Tibial nerve (tissue), 4 donors: ENCODE results near the gene GSG1L. TPM values are rescaled to one million over a fixed set of nuclear protein-coding genes. Genes with fewer than 3 reads are reported as not detected.
A peak's percentile ranks its signal among the peaks of the same experiment; 100 is the strongest.

ENCODE experiments used
- DNase-seq, 2 donors: peaks; one replicate each; pipeline ENCODE4 v3.0.0-alpha.2; 2019; ENCODE audit warnings: low spot score in 2 of 2
- H3K27ac ChIP-seq, 4 donors: fragments of 200-600 bp; sonication (generic) in 3 of 4; one replicate each; pipeline ENCODE4 v1.5.1; 2017 to 2019; ENCODE audit warnings: mild to moderate bottlenecking in 1 of 4
- H3K27me3 ChIP-seq, 2 donors: fragments of 200-600 bp; sonication (generic) in 1 of 2; one replicate each; pipeline versions ENCODE4 v1.5.1 to v1.6.0; 2017 to 2019
- H3K36me3 ChIP-seq, 3 donors: fragments of 200-600 bp; sonication (generic); one replicate each; pipeline ENCODE4 v1.5.1; 2018 to 2019
- H3K4me1 ChIP-seq, 4 donors: fragments of 200-600 bp; sonication (generic) in 3 of 4; one replicate each; pipeline ENCODE4 v1.5.1; 2017 to 2019
- H3K4me3 ChIP-seq, 4 donors: fragments of 200-600 bp; sonication (generic) in 3 of 4; one replicate each; pipeline ENCODE4 v1.5.1; 2017 to 2019; ENCODE audit warnings: mild to moderate bottlenecking in 1 of 4, moderate library complexity in 1 of 4
- H3K9me3 ChIP-seq, 4 donors: fragments of 200-600 bp; sonication (generic) in 3 of 4; one replicate each; pipeline ENCODE4 v1.5.1; 2017 to 2019
- EP300 ChIP-seq, 2 donors: sonication (generic); formaldehyde crosslinking; IDR thresholded peaks; one replicate each; pipeline ENCODE4 v1.6.1; 2017; ENCODE audit warnings: antibody characterized with exemption in 2 of 2, mild to moderate bottlenecking in 1 of 2
- POLR2A ChIP-seq, 2 donors: fragments of 450-650 bp; IDR thresholded peaks; one replicate each; pipeline ENCODE4 v1.6.1; 2017; ENCODE audit warnings: antibody characterized with exemption in 2 of 2, mild to moderate bottlenecking in 2 of 2, moderate library complexity in 2 of 2
- WGBS, 2 donors: methylation state at CpG; one replicate each; pipeline ENCODE4 v1.1.5; 2018; 5-methylcytosine and 5-hydroxymethylcytosine counted together
- total RNA-seq, 4 donors: library from RNA; depleted of rRNA; stranded (reverse); fragments of >200 nt; gene quantifications; one replicate each; pipeline ENCODE4 v1.1.0, GENCODE V29; 2016
- TF ChIP-seq, protein P1 (sequence below), 5 experiments: fragments of 200-600 bp in 3 of 5; fragments of 450-650 bp in 2 of 5; sonication (generic) in 3 of 5; IDR thresholded peaks; one replicate each; pipeline ENCODE4 v1.5.1; 2016 to 2019; ENCODE audit warnings: antibody characterized with exemption in 5 of 5, mild to moderate bottlenecking in 3 of 5, moderate library complexity in 2 of 5

Gene GSG1L
- total RNA-seq, 4 donors from 2014 or later: not detected

GRCh38 chr16:28082624-28083023 is 19.1 kb upstream of the GSG1L start:
- no peaks in the 10 kb centered on the region for H3K27me3 ChIP-seq
- peak in 1 of 2 donors; percentile 10 for DNase-seq
- H3K4me1 ChIP-seq: no peaks in the 10 kb centered on the region
- TF ChIP-seq, protein P1, sequence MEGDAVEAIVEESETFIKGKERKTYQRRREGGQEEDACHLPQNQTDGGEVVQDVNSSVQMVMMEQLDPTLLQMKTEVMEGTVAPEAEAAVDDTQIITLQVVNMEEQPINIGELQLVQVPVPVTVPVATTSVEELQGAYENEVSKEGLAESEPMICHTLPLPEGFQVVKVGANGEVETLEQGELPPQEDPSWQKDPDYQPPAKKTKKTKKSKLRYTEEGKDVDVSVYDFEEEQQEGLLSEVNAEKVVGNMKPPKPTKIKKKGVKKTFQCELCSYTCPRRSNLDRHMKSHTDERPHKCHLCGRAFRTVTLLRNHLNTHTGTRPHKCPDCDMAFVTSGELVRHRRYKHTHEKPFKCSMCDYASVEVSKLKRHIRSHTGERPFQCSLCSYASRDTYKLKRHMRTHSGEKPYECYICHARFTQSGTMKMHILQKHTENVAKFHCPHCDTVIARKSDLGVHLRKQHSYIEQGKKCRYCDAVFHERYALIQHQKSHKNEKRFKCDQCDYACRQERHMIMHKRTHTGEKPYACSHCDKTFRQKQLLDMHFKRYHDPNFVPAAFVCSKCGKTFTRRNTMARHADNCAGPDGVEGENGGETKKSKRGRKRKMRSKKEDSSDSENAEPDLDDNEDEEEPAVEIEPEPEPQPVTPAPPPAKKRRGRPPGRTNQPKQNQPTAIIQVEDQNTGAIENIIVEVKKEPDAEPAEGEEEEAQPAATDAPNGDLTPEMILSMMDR (IDR thresholded peaks at IDR 0.05): no peak
- TF ChIP-seq POLR2A (IDR thresholded peaks at IDR 0.05) (no peak), EP300 (IDR thresholded peaks at IDR 0.05) (no peak)
- WGBS, 2 donors: 42 to 70% methylated on average over 13 of the region's 13 CpGs
- no peak overlapping the region for H3K4me3 ChIP-seq
- H3K36me3 ChIP-seq: no peaks in the 10 kb centered on the region
- H3K27ac ChIP-seq: peak overlapping the region in 3 of 4 donors; percentile 2 to 72 (median 58)
- H3K9me3 ChIP-seq: no peaks in the 10 kb centered on the region

GRCh38 chr16:28081391-28081968 is 18.0 kb upstream of the GSG1L start:
- H3K27ac ChIP-seq: no peak overlapping the region
- H3K27me3 ChIP-seq: no peaks in the 10 kb centered on the region
- H3K4me1 ChIP-seq: no peaks in the 10 kb centered on the region
- TF ChIP-seq EP300 (IDR thresholded peaks at IDR 0.05) (no peak), POLR2A (IDR thresholded peaks at IDR 0.05) (no peak)
- TF ChIP-seq, protein P1 (IDR thresholded peaks at IDR 0.05): no peak
- no peaks in the 10 kb centered on the region for H3K9me3 ChIP-seq
- WGBS, 2 donors: 83 to 84% methylated on average over 8 to 9 of the region's 9 CpGs
- no peak overlapping the region for H3K4me3 ChIP-seq
- no peaks in the 10 kb centered on the region for H3K36me3 ChIP-seq
- no peak for DNase-seq

DNA sequence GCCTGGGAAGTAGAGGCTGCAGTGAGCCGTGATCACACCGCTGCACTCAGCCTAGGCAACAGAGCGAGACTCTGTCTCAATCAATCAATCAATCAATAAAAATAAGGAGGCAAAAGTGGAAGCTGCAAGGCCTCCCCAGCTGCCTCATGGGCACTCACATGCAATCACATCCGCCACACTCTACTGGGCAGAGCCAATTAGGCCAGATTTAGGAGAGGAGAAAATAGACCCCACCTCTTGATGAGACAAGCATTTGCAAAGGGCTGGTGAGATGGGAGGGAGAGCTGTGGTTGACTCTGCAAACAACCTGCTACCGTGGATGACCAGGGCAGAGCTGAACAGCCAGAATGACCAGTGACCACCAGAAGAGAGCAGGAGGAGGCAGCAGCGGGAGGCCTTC is 14.7 kb upstream of the GSG1L start:
- TF ChIP-seq EP300 (IDR thresholded peaks at IDR 0.05) (no peak), POLR2A (IDR thresholded peaks at IDR 0.05) (no peak)
- TF ChIP-seq, protein P1 (IDR thresholded peaks at IDR 0.05): no peak
- no peak overlapping the region for H3K4me3 ChIP-seq
- no peaks in the 10 kb centered on the region for H3K36me3 ChIP-seq
- H3K27ac ChIP-seq: no peak overlapping the region
- 85 to 92% methylated on average over 6 of the region's 6 CpGs for WGBS, 2 donors
- H3K27me3 ChIP-seq: no peaks in the 10 kb centered on the region
- no peak for DNase-seq
- H3K4me1 ChIP-seq: no peaks in the 10 kb centered on the region
- H3K9me3 ChIP-seq: no peaks in the 10 kb centered on the region

GRCh38 chr16:28073836-28074235 is 10.3 kb upstream of the GSG1L start:
- H3K9me3 ChIP-seq: no peaks in the 10 kb centered on the region
- DNase-seq: no peak
- no peaks in the 10 kb centered on the region for H3K36me3 ChIP-seq
- peaks cover 0 to under 1% (median 0%) of the 10 kb centered on the region in 4 donors for H3K4me1 ChIP-seq
- WGBS, 2 donors: 92 to 93% methylated on average over 6 of the region's 6 CpGs
- H3K27me3 ChIP-seq: no peaks in the 10 kb centered on the region
- no peak overlapping the region for H3K4me3 ChIP-seq
- no peak overlapping the region for H3K27ac ChIP-seq
- TF ChIP-seq POLR2A (IDR thresholded peaks at IDR 0.05) (no peak), EP300 (IDR thresholded peaks at IDR 0.05) (no peak)
- TF ChIP-seq, protein P1 (IDR thresholded peaks at IDR 0.05): no peak

DNA sequence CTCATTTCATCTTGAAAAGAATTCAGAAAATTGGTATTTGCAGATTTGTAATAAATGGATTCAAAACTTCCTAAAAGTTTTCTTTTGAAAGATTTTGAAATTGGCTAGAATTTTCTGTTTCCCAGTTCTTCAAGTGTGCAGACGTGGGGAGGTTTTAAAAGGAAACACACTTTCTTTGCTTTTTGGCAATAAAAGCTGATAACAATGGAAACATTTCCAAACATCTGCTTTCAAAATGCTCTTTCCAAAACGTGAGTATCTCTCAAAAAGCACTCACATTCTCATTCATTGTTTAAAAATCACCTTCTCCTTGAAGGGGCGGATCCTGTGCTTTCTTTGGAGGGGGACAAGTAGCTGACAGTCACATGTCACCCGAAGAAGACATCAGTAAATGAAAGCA is 8.6 kb upstream of the GSG1L start:
- Histone ChIP-seq H3K9me3 (no peaks in the 10 kb centered on the region), H3K36me3 (no peaks in the 10 kb centered on the region), H3K27me3 (no peaks in the 10 kb centered on the region), H3K27ac (no peak overlapping the region), H3K4me1 (peaks cover 0 to 17% (median 0%) of the 10 kb centered on the region in 4 donors), H3K4me3 (no peak overlapping the region)
- 39 to 45% methylated on average over 4 of the region's 4 CpGs for WGBS, 2 donors
- no peak for DNase-seq
- TF ChIP-seq, protein P1 (IDR thresholded peaks at IDR 0.05): no peak
